ENCODE measurements around the gene TTC5. TPM values are rescaled to one million over a fixed set of nuclear protein-coding genes. Genes with fewer than 3 reads are reported as not detected.
"Not testable (repeated sequence)": the region's sequence is repeated elsewhere in the genome, so short reads cannot be mapped to it uniquely, and the experiment has no call there.

The TTC5 gene
- total RNA-seq, 2 donors from 2014 or later = 10.2 to 10.4 TPM

- Histone ChIP-seq H3K4me1 (ENCODE audit: control insufficient read depth in 1 of 2, low read depth in 2 of 2) (peaks cover 4 to 11% of the 10 kb centered on the region in 2 donors), H3K27ac (no peak overlapping the region), H3K4me3 (no peak overlapping the region), H3K27me3 (replicated peaks; ENCODE audit: insufficient read depth) (no peaks in the 10 kb centered on the region), H3K36me3 (peaks cover 8% of the 10 kb centered on the region), H3K9me3 (no peaks in the 10 kb centered on the region)
- no peak for DNase-seq (ENCODE audit: low spot score)
- TF ChIP-seq CTCF (IDR thresholded peaks at IDR 0.05) = no peak
- no peak for ATAC-seq (ENCODE audit: insufficient number of reproducible peaks, low FRiP score, low read depth)
Observed at GRCh38 chr14:20345366-20345765, 39.6 kb upstream of the TTC5 start.

GRCh38 chr14:20343862-20344220, 38.1 kb upstream of the TTC5 start:
- Histone ChIP-seq H3K4me1 (ENCODE audit: control insufficient read depth in 1 of 2, low read depth in 2 of 2) (peaks cover 4 to 11% of the 10 kb centered on the region in 2 donors), H3K27me3 (replicated peaks; ENCODE audit: insufficient read depth) (no peaks in the 10 kb centered on the region), H3K9me3 (no peaks in the 10 kb centered on the region), H3K27ac (peak overlapping the region; percentile 90 to 94), H3K36me3 (peaks cover 6% of the 10 kb centered on the region), H3K4me3 (peak overlapping the region; percentile 78)
- DNase-seq (ENCODE audit: low spot score) = no peak
- no peak for TF ChIP-seq CTCF (IDR thresholded peaks at IDR 0.05)
- no peak for ATAC-seq (ENCODE audit: insufficient number of reproducible peaks, low FRiP score, low read depth)

DNA sequence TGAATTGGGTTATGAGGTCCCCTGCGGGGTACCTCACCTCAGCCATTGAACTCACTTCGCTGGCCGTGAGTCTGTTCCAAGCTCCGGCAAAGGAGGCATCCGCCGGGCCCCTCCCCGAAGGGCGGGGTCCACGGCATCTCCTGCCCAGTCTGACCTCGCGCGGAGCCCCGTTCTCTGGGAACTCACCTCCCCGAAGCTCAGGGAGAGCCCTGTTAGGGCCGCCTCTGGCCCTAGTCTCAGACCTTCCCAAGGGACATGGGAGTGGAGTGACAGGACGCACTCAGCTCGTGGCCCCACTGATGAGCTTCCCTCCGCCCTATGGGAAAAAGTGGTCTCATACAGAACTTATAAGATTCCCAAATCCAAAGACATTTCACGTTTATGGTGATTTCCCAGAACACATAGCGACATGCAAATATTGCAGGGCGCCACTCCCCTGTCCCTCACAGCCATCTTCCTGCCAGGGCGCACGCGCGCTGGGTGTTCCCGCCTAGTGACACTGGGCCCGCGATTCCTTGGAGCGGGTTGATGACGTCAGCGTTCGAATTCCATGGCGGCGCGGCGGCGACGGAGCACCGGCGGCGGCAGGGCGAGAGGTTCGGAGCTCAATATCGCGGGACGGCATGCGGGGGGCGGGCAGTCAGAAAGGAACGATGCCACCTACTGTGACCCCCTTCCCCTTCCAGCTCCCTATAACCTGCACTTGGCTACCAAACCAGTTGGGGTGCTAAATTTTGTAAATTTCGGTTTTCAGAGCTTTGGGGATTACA, 37.5 kb upstream of the TTC5 start, which contains the start of gene PARP2:
TSS of gene PARP2 (plus strand) at position 544 of the 770 bp plus-strand sequence. CDS start at position 551, 7 bp downstream.
- ATAC-seq (ENCODE audit: insufficient number of reproducible peaks, low FRiP score, low read depth) (peak; percentile 99), DNase-seq (ENCODE audit: low spot score) (peak; percentile 88)
- Histone ChIP-seq H3K4me3 (peak within 1 kb of the TSS; percentile 78), H3K27ac (peak within 1 kb of the TSS; percentile 90 to 94), H3K27me3 (replicated peaks; ENCODE audit: insufficient read depth) (no peaks in the 10 kb centered on the region), H3K36me3 (peaks cover 6% of the 10 kb centered on the region), H3K4me1 (ENCODE audit: control insufficient read depth in 1 of 2, low read depth in 2 of 2) (peaks cover 4 to 11% of the 10 kb centered on the region in 2 donors), H3K9me3 (no peaks in the 10 kb centered on the region)
- TF ChIP-seq CTCF (IDR thresholded peaks at IDR 0.05) = no peak

DNA sequence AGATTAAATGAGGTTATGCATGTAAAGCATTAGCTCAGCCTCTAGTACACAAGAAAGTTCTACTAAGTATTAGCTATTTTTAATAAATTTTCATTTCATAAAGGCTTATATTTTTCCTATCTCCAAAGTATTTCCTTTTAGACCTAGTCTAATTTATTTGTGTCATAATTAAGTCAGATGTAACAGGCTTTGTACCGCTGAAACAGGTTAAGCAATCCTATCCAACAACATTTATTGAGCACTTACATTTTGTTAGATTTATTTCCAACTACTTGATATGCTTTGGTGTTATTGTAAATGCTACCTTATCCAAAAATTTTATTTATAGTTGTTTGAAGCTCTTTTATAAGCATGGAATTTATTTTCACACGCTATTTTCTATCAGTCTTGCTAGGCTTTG, 35.9 kb upstream of the TTC5 start:
- Histone ChIP-seq H3K9me3 (no peaks in the 10 kb centered on the region), H3K4me1 (ENCODE audit: control insufficient read depth in 1 of 2, low read depth in 2 of 2) (peaks cover 4 to 11% of the 10 kb centered on the region in 2 donors), H3K4me3 (peak overlapping the region; percentile 78), H3K36me3 (no peaks in the 10 kb centered on the region), H3K27me3 (replicated peaks; ENCODE audit: insufficient read depth) (no peaks in the 10 kb centered on the region), H3K27ac (peak overlapping the region; percentile 90 to 94)
- ATAC-seq (ENCODE audit: insufficient number of reproducible peaks, low FRiP score, low read depth) (no peak), DNase-seq (ENCODE audit: low spot score) (no peak)
- TF ChIP-seq CTCF (IDR thresholded peaks at IDR 0.05) = no peak

DNA sequence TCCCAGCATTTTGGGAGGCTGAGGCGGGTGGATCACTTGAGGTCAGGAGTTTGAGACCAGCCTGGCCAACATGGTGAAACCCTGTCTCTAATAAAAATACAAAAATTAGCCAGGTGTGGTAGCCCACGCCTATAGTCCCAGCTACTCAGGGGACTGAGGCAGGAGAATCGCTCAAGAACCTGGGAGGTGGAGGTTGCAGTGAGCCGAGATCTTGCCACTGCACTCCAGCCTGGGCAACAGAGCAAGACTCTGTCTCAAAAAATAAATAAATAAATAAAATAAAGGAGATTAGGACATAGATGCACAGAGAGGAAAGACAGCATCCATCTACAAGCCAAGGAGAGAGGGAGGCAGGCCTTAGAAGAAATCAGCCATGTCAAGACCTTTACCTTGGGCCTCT, 35.3 kb upstream of the TTC5 start:
- not testable (repeated sequence) for DNase-seq (ENCODE audit: low spot score); H3K27ac ChIP-seq; ATAC-seq (ENCODE audit: insufficient number of reproducible peaks, low FRiP score, low read depth); H3K27me3 ChIP-seq (replicated peaks; ENCODE audit: insufficient read depth); H3K9me3 ChIP-seq; H3K36me3 ChIP-seq; H3K4me3 ChIP-seq
- H3K4me1 ChIP-seq (ENCODE audit: control insufficient read depth in 1 of 2, low read depth in 2 of 2) = peaks cover 4 to 11% of the 10 kb centered on the region in 2 donors
